ENCODE results near the gene E2F4. TPM values are rescaled to one million over a fixed set of nuclear protein-coding genes. Genes with fewer than 3 reads are reported as not detected.

The E2F4 gene
- polyA plus RNA-seq, 1 donor (not counting 4 experiments of a cell fraction or from before 2014, with no cell fraction given), result 64.7 TPM

DNA sequence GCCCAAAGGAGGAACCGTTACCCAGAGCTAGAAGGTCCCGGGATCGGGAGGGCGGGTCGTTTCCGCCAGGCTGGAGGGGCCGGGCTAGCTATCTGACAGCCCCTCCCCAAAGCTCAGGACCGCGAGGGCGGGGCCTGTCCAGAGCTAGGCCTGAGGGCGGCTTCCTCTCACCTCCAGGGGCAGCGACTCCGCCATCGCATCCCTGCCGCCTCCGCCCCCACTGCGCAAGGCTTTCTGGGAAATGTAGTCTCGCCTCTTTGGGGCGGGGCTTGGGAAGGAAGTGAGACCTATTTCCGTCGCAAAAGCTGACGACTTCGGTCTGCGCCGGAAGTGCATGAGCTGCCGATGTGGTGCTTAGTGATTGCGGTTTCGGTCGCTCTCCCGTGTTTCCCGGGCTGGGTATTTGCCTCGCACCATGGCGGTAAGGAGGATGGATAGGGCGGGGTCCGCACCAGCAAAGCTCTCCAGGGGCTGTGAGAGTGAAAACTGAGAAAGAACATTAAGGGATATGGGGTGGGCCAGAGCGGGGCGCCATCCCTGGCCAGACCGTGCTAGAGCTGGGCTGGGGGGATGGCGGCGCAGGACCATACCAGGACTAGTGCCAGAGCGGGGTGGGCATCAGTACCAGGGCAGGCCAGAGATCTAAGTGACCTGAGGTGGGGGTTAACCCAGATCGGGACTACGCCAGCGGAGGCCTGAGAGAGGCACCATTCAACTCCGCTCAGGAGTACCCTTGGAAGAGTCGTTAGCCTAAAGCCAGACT is 35.0 kb downstream of the E2F4 start, which contains the start of gene TMEM208:
Gene TMEM208 (plus strand): TSS at position 327 of the 763 bp plus-strand sequence. CDS start 89 bp downstream, at position 416.
- Histone ChIP-seq H3K4me1 (ENCODE audit: control insufficient read depth, extremely low read depth, insufficient read depth, low read length) (peaks cover 17% of the 10 kb centered on the region), H3K9me1 (ENCODE audit: control insufficient read depth, extremely low read depth, insufficient read depth, low read length) (no peaks in the 10 kb centered on the region), H3K4me3 (ENCODE audit: control insufficient read depth in 2 of 3, extremely low read depth in 1 of 3, insufficient read depth in 2 of 3, low read depth in 1 of 3, low read length in 3 of 3) (peak within 1 kb of the TSS; percentile 74 to 80 (median 80)), H3K79me2 (ENCODE audit: control insufficient read depth, insufficient read depth, low read length) (peaks cover 19% of the 10 kb centered on the region), H3K9me3 (ENCODE audit: control insufficient read depth, low read depth, low read length) (no peaks in the 10 kb centered on the region), H3K27me3 (ENCODE audit: control insufficient read depth, extremely low read depth, insufficient read depth, low read length) (no peaks in the 10 kb centered on the region), H3K27ac (ENCODE audit: control insufficient read depth, insufficient read depth, low read length) (peak within 1 kb of the TSS; percentile 75), H3K9ac (ENCODE audit: control insufficient read depth, extremely low read depth, insufficient read depth, low read length) (peak within 1 kb of the TSS; percentile 77), H3K36me3 (ENCODE audit: control insufficient read depth in 2 of 2, extremely low read depth in 1 of 2, insufficient read depth in 2 of 2, low read length in 2 of 2) (peaks cover 23 to 30% of the 10 kb centered on the region in 2 experiments), H2AFZ (ENCODE audit: control insufficient read depth, low read length) (peak within 1 kb of the TSS; percentile 85), H3K4me2 (ENCODE audit: control insufficient read depth, extremely low read depth, insufficient read depth, low read depth, low read length) (peak within 1 kb of the TSS; percentile 84), H4K20me1 (ENCODE audit: control insufficient read depth, extremely low read depth, insufficient read depth, low read length) (no peaks in the 10 kb centered on the region)
- dilution Hi-C loops (cut with MboI; ENCODE audit: extremely low pct_ligation_motif_present, low sequenced_read_pairs), result no loop called here
- no peak for TF ChIP-seq EZH2 (IDR thresholded peaks at IDR 0.05; ENCODE audit: low read length)
- TF ChIP-seq, protein P1, sequence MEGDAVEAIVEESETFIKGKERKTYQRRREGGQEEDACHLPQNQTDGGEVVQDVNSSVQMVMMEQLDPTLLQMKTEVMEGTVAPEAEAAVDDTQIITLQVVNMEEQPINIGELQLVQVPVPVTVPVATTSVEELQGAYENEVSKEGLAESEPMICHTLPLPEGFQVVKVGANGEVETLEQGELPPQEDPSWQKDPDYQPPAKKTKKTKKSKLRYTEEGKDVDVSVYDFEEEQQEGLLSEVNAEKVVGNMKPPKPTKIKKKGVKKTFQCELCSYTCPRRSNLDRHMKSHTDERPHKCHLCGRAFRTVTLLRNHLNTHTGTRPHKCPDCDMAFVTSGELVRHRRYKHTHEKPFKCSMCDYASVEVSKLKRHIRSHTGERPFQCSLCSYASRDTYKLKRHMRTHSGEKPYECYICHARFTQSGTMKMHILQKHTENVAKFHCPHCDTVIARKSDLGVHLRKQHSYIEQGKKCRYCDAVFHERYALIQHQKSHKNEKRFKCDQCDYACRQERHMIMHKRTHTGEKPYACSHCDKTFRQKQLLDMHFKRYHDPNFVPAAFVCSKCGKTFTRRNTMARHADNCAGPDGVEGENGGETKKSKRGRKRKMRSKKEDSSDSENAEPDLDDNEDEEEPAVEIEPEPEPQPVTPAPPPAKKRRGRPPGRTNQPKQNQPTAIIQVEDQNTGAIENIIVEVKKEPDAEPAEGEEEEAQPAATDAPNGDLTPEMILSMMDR (optimal IDR thresholded peaks at IDR 0.05 in 1 of 3, IDR thresholded peaks at IDR 0.05 in 1 of 3, conservative IDR thresholded peaks at IDR 0.05 in 1 of 3; ENCODE audit: extremely low read depth in 1 of 3, insufficient read depth in 2 of 3, low read length in 3 of 3), result peak in 1 of 3 experiments; percentile 29
- FAIRE-seq (peak; percentile 76), DNase-seq (ENCODE audit: low read depth, low spot score) (peak; percentile 89)

DNA sequence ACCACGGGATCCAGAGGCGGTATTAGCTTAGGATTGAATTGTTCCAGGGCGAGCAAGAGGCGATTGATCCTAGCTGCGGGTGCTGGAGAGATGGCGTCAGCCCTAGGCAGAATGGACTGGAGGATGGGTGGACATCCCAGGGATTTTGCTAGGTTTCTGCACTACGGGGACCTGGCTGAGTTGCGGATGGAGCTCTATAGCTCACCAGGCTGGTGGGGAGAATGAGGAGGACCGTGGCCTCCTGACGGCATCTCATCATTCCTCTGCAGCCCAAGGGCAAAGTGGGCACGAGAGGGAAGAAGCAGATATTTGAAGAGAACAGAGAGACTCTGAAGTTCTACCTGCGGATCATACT is 35.6 kb downstream of the E2F4 start:
- dilution Hi-C loops (cut with MboI; ENCODE audit: extremely low pct_ligation_motif_present, low sequenced_read_pairs), result no loop called here
- H2AFZ ChIP-seq (ENCODE audit: control insufficient read depth, low read length), result no peak overlapping the region
- H3K27me3 ChIP-seq (ENCODE audit: control insufficient read depth, extremely low read depth, insufficient read depth, low read length), result no peaks in the 10 kb centered on the region
- no peaks in the 10 kb centered on the region for H3K9me3 ChIP-seq (ENCODE audit: control insufficient read depth, low read depth, low read length)
- H3K4me2 ChIP-seq (ENCODE audit: control insufficient read depth, extremely low read depth, insufficient read depth, low read depth, low read length), result peak overlapping the region; percentile 84
- H3K9ac ChIP-seq (ENCODE audit: control insufficient read depth, extremely low read depth, insufficient read depth, low read length), result peak overlapping the region; percentile 77
- peaks cover 26 to 31% of the 10 kb centered on the region in 2 experiments for H3K36me3 ChIP-seq (ENCODE audit: control insufficient read depth in 2 of 2, extremely low read depth in 1 of 2, insufficient read depth in 2 of 2, low read length in 2 of 2)
- peaks cover 17% of the 10 kb centered on the region for H3K4me1 ChIP-seq (ENCODE audit: control insufficient read depth, extremely low read depth, insufficient read depth, low read length)
- H3K27ac ChIP-seq (ENCODE audit: control insufficient read depth, insufficient read depth, low read length), result peak overlapping the region; percentile 75
- H3K79me2 ChIP-seq (ENCODE audit: control insufficient read depth, insufficient read depth, low read length), result peaks cover 19% of the 10 kb centered on the region
- DNase-seq (ENCODE audit: low read depth, low spot score) (no peak), FAIRE-seq (no peak)
- no peaks in the 10 kb centered on the region for H4K20me1 ChIP-seq (ENCODE audit: control insufficient read depth, extremely low read depth, insufficient read depth, low read length)
- no peaks in the 10 kb centered on the region for H3K9me1 ChIP-seq (ENCODE audit: control insufficient read depth, extremely low read depth, insufficient read depth, low read length)
- TF ChIP-seq EZH2 (IDR thresholded peaks at IDR 0.05; ENCODE audit: low read length), result no peak
- TF ChIP-seq, protein P1 (optimal IDR thresholded peaks at IDR 0.05 in 1 of 3, IDR thresholded peaks at IDR 0.05 in 1 of 3, conservative IDR thresholded peaks at IDR 0.05 in 1 of 3; ENCODE audit: extremely low read depth in 1 of 3, insufficient read depth in 2 of 3, low read length in 3 of 3), result no peak
- H3K4me3 ChIP-seq (ENCODE audit: control insufficient read depth in 2 of 3, extremely low read depth in 1 of 3, insufficient read depth in 2 of 3, low read depth in 1 of 3, low read length in 3 of 3), result peak overlapping the region; percentile 74 to 80 (median 80)
